Inflammatory macrophage treated with lipopolysaccharide for 4 hours (primary cell): ENCODE measurements around the gene RFXANK.

Experiments used
- DNase-seq: peaks from one replicate; pipeline ENCODE4 v3.0.0-alpha.2; 2020

RFXANK gene

GRCh38 chr19:19234220-19234816, 42.3 kb downstream of the RFXANK start:
- no peak for DNase-seq

GRCh38 chr19:19236173-19236572, 44.1 kb downstream of the RFXANK start:
- DNase-seq = no peak

GRCh38 chr19:19238126-19238894, 46.3 kb downstream of the RFXANK start:
- DNase-seq = no peak

GRCh38 chr19:19239675-19240074, 47.6 kb downstream of the RFXANK start:
- DNase-seq = no peak

- DNase-seq = no peak
These were observed 48.4 kb downstream of the RFXANK start for GRCh38 chr19:19240476-19240875.

- DNase-seq = no peak
These were observed 58.2 kb downstream of the RFXANK start for GRCh38 chr19:19250196-19250801.
